Activated T-helper 1 cell treated with anti-CD3 and anti-CD28 coated beads, Interleukin-2, amount 50 U/mL, for 16 hours (primary cell): ENCODE measurements around the gene CD79A.
"Not testable (repeated sequence)": the region's sequence is repeated elsewhere in the genome, so short reads cannot be mapped to it uniquely, and the experiment has no call there.

Source experiments
- DNase-seq, 2 donors: peaks; one replicate each; pipeline ENCODE4 v3.0.0-alpha.2; 2020; ENCODE audit warnings: low read depth in 1 of 2, low spot score in 1 of 2

CD79A gene

DNA sequence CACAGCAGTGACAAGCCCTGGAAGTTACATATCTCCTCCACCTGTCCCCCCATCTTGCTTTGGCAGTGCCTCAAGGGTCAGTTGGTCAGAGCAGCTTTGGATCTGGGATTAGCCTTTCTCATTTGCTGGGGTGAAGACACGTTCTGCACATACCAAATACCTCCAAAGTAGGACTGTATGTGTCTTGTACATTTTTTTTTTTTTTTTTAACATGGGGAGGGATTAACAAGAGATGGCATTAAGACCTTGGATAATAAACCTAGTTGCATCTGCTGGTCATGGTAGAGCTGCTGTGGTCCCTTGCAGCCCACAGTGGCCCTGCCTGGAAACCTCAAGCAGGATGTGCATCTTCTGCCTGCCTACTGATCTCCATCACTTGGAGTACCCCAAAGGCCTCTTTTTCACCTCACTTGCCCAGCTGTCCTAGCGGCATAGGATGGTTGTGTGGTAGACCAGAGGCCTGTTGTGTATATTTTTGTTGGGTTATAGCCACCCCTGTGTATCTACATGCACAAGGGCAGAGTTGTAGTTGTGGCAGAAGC, 14.6 kb upstream of the CD79A start:
- no peak for DNase-seq

DNA sequence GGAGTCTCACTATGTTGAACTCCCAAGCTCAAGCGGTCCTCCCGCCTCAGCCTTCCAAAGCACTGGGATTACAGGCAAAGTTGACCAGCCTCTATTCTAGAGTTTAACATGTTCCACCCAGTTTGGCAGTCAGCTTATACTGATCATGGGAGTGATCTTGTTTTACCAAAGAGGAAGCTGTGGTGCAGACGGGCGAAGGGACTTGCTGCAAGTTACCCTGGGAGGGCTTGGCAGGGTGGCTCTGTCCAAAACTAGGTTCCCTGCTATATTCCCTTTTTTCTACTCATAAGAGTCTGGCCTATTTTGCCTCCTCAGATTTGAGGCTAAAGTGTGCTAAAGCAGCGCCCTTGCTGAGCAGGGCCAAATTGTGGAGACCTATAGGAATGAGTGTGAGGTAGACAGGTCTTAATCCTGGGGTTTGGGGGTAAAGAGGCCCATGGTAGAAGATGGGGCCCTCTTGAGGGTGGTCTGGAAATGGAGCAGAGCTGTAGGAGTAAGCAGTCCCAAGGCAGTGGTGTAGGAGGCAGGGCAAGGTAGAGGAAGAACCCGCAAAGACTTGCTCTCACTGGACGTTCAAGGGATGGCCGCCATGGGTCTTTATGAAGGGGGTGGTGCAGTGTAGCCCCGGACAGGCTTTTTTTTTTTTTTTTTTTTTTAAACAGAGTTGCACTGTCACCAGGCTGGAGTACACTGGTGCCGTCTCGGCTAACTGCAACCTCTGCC, 13.7 kb upstream of the CD79A start:
- no peak for DNase-seq

DNA sequence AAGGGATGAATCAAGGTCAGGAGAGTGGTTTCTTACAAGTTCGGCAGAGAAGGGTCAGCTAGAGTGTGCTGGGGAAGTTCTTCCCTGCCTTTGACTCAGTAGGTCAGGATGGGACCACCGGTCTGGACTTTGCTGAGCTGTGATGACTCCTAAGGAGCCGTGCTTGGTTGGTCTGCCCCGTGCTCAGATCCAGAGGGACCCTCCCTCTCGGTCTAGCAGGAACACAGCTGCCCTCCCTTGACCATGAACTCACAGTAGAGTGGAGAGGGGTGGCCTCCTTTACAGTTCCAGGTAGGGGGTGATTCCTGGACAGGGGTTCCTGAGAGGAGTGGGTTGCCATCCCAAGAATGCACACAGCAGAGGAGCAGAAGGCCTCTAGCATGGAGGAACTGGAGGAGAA, 12.7 kb upstream of the CD79A start:
- no peak for DNase-seq

DNA sequence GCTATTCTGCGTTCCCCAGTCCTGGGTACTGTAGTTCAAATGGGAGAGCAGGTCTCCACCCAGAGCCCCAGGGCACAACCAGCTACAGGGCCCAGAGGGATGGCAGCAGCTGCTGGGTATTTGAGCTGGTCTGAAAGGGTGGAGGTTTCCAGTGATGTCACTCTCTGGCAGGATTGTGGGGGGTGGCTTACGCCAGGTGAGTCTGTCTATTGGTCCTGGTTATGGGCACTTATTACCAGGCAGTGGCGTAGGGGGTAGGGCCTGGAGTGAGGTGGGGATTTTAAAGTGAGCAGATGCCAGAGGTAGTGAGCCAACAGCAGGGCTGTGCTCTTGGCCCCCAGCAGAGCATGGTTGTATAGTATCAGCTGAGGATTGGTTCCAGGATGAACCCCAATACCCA, 10.8 kb upstream of the CD79A start:
- DNase-seq: no peak

DNA sequence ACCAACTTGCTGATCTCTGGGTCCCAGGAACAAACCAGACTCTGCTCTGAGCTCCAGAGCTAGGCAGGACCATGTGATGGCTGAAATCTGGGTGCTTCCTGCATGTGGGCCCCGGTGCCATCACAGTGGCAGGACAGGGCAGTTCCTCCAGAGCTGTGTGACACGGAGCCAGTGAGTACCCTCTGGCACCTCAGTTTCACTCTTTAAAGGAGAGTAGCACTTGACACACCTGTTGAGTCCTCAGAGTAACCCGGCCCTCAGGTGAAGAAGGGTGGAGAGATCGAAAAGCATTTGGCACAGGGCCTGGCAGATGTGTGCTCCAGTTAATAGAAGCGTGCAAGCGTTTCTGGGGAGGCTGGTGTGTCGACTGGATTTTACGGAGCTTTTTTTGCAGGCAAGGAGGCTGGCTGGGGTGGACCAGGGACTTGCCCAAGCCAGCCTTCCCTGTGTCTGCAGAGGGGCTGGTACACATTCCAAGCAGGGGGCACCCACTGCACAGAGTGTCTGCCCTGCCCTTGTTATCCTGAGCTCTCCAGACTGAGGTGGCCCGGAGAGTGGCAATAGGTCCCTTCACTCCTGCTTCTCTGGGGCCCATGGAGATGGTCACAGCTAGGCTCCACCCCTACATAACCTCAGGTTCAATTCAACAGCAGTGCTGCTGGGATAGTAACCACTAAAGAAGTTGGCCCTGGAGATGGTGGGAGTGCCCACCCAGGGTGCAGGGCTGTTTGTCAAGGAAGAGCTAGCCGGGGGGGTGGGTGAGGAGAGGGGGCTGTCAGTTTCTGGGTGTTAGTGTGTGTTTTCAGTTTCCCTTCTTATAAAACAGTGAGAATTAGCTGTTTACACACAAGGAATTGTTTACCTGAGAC, 8.7 kb upstream of the CD79A start:
- no peak for DNase-seq

DNA sequence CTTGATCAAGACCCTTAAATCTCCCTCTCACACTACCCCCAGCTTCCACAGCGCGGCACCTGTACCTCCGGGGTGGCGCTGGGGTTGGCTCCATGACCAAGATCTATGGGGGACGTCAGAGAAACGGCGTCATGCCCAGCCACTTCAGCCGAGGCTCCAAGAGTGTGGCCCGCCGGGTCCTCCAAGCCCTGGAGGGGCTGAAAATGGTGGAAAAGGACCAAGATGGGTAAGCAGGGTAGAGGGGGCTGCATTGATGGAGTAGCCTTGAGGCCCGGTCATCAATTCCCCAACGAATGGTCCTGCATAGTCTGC, 8.1 kb upstream of the CD79A start:
- no peak for DNase-seq

DNA sequence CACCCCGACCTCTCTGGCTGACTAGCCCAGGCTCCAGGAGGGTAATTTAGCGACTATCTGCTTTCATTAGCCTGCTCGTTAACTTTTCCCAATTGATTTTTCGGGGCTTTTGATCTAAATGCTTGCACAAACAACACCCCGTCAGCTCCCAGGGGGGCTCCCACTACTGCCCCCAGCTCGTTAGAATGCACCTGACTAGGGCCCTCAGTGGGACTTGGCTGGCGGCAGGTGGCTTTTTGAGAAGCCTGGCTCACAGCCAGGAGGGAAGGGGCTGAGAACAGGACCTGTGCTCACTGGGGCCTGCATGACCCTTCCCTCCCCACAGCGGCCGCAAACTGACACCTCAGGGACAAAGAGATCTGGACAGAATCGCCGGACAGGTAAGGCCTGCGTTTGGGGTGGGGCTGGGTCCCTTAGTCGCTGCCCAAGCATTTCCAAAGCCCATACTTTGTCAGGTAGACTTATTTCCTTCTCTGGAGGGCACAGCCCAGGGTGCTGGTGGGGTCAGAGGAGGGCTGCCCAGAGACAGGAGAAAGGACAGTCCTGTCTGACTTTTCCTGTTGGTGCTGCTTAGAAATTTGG, 7.6 kb upstream of the CD79A start:
- DNase-seq: no peak

DNA sequence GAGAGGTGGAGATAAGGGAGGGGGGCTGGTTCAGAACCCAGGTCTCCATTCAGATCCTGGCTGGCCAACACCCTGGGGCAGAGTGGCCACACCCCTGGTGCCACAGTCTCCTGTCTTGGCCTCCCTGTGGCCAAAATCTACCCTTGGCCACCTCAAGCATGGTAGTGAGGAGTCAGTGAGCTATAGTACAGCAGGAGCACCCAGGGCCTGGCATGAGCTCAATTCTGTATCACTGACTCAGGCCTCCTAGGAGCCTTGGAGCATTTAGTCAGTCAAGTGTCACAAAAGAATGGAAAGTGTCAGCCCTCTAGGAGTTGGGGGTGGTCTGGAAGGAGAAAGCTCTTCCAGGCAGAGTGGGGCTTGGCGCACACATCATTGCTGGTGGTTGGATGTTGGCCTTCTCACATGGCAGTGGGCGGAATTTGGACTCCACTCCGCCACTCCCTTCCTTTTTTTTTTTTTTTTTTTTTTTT, 6.6 kb upstream of the CD79A start:
- no peak for DNase-seq

DNA sequence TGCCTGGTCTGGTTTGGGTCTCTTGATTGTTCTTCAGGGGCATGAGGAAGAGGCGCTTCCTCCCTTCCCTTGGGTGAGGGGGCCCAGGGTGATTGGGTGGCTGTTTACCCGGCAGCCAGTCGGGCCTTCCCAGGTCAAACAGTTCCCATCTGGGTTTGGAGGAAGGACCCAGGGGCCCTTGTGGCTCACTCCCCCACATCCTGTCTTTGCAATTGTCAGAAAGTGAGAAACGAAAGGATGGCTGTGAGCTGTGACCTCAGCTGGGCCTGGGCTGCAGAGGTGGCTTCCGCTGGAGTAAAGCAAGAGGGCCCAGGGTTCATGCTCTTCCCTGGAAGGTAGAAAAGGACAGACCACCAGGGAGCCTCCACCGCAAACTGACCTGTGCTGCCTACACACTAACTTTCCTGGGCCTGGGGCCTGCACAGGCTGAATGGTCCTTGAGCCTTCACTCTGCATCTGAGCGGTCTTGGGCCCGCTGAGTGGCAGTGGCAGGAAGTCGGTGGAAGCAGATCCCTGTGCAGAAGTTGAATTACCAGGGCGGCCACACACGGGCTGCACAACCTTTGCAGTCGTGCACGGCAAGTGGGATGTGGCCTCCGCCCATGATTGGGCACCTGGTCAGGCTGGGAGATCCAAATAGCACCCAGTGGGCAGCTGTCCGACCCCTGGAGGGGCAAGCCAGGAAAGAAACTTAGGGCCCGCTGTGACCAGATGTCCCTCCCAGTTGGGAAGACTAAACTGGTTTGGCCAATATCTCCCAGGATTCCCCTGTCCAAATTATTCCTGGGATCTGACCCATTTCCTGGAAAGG, 5.3 kb upstream of the CD79A start:
- peak; percentile 33 to 44 for DNase-seq

DNA sequence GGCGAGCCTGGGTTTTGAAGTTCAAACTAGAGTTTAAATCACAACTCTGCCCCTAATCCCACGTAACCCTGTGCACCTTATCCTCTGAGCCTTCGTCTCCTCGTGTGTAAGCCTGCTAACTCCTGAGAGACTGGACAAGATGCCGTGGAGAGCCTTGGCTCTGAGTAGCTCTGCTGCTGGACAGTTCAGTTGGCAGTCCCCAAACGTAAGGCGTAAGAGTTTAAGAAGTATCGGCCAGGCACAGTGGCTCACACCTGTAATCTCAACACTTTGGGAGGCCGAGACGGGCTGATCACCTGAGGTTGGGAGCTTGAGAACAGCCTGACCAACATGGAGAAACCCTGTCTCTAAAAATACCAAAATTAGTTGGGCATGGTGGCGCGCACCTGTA, 4.7 kb upstream of the CD79A start:
- no peak for DNase-seq

DNA sequence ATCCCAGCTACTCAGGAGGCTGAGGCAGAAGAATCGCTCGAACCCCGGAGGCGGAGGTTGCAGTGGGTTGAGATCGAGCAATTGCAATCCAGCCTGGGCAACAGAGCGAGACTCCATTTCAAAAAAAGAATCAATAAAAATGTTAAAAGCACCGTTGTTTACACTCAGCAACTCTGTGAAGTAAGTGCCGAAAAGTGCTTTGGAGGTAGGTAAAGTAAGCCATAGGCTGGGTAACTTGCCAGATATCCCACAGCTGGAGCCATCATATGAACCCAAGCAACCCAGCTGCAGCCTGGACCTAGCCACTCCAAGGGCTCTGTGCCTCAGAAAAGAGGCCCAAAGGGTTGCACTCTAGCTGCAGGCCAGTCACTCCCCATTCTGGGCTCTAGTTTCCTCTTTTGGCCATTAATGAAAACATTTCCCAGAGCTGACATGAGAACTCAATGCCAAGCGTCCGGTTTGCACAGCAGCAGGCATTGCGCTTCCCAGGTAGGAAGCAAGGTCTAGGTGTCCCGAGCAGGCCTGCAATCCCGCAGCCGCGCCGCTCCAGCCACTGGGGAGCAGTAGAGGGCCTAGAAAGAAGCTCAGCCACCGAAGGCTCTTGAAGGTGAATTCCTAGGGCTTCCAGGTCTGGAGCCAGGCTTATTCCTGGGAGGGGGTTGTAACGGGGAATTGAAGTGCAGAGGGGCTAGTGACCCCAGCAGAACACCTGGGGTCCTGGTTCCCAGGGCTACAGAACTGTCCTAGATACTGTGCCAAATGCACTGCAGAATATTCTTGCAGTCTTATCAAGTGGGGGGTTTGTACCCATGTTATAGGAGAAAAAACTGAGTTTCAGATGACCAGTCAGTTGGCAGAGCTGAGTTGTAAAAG, 4.1 kb upstream of the CD79A start:
- peak; percentile 43 to 49 for DNase-seq

DNA sequence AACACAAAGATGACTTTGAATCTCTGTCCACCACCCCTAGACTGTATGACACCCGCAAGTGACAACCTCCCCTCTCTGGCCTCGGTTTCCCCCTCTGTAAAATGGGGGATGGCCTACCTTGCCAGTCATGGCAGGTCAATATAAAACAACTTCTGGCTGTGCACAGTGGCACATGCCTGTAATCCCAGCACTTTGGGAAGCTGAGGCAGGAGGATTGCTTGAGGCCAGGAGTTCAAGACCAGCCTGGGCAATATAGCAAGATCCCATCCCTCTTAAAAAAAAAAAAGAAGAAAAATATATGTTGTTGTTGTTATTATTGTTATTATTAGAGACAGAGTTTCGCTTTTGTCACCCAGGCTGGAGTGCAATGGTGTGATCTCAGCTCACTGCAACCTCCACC, 1.1 kb upstream of the CD79A start:
- DNase-seq: not testable (repeated sequence)

DNA sequence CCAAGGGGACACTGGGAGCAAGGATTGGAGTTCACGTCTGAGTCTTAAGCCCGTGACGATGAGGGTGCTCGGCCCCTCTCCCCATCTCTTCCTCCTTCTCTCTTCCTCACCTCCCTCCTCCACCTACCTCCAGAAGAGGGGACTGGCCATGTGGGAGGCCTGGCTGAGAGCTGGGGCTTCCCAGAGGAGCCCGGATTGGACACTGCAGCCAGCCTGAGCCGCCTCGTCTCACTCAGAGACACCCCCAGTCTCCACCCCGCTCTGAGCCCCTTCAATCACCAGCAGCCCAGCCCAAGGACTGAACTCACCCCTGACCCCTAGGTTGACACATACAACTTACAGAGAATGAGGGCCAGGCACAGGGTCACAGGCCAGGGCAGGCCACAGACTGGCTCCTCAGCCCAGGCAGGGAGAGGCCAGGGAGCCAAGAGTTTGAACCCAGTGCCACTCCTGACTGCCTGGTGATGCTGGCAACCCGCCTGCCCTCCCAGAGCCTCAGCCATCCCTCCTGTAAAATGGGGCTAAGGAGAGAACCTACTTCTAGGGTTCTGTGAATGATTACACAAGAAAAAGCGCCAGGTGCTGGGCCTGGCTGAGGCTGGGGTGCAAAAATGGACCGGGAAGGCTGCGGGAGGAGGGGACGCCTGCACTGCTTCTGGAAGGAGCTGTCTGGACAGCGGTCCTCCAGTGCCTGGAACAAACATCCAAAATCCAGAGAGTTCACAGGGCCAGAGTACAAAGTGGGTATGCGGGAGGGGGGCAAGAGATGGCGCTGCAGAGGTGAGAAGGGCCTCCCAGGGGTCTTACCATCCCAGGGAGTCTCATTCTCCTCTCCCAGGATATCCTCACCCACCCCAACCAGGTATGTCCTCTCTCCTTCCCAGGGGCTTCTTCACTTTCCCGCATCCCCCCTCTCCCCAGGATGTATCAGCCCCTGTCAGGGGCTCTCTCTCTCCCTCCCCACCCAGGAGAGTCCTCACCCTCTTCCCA, 1.1 kb downstream of the CD79A start:
- no peak for DNase-seq

DNA sequence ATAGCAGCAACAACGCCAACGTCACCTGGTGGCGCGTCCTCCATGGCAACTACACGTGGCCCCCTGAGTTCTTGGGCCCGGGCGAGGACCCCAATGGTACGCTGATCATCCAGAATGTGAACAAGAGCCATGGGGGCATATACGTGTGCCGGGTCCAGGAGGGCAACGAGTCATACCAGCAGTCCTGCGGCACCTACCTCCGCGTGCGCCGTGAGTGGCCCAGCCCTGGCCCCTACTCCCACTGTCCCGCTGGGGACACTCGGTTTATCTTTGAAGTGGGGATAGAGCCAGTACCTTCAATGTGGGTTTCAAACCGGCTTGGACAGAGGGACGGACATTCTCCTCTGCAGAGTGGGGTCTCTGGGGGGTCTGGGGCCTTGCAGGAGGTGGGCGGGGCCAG, 2.0 kb downstream of the CD79A start:
- no peak for DNase-seq

DNA sequence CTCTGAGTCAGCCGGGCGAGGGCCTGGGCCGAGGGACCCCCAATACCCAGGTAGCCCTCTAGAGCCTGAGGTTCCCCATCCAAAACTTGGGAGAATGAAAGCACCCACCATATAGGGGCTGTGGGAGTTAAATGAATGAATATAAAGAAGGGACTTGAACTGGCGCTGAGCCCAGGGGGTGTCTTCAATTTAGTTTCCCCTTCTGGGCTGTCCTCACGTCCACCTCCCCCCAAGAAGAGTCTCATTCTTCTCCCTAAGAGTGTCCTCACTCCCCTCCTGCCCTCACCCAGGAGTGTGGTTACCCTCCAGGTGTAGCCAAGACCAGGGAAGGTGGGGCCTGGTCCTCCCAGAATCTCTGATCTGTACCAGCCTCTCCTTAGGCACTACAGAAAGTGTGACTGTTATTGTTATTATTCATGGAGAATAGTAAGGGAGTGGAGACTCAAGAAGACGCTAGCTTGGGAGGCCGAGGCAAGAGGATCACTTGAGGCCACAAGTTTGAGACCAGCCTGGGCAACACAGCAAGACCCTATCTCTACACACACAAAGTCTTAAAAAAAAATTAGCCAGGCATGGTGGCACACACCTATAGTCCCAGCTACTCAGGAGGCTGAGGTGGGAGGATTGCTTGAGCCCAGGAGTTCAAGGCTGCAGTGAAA, 2.7 kb downstream of the CD79A start:
- DNase-seq: no peak

DNA sequence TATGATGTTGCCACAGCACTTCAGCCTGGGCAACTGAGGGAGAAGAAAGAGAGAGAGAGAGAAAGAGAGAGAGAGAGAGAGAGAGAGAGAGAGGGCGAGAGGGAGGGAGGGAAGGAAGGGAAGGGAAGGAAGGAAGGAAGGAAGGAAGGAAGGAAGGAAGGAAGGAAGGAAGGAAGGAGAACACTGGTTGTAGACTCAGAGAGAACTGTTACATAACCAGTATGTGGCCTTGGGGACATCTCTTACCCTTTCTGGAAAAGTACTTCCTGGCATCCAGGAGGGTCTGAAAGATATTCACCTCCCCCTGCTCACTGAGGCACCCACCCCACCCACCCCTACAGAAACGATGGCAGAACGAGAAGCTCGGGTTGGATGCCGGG, 3.2 kb downstream of the CD79A start:
- DNase-seq: no peak

DNA sequence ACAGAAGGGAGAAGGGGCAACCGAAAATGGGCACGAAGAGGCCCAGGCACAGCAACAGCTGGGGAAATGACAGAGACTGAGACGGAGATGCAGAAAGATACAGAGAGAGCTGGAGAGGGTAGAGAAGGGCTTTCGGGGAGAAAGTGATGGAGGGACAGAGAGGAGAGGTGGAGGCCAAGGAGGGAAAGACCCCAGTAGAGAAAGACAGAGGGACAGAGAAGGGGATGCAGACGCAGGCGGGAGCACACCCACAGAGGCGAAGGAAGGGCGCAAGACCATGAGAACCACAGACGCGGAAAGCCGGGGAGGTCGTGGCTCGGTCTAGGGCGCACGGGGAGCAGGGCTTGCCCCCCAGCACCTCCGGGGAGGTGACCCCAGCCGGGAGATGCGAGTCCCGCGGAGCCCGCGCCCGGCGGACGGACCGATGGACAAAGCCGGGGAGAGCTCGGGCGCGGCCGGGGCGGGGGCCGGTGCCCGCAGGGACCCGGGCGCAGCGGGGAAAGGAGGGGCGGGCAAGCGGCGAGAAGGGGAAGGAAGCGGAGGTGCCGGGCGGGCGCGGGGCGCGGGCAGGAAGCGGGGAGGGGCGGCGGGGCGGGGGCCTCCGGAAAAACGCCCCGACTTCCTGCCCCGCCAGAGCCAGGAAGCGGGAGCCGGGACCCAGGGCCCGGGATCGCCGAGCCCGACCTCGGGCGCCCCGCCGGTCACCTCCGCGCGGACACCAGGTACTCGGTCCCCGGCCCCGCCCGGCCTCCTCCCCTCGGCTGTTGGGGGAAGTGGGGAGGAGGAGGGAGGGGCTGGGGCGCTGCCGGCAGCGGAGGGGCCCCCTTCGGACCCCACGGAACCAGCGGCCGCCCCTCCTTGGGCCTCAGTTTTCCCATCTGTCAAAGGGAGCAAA, 5.7 kb downstream of the CD79A start, which contains the start of gene ARHGEF1:
TSS of gene ARHGEF1 (plus strand) at position 617 of the 895 bp plus-strand sequence. CDS start 4,899 bp downstream, outside the sequence.
- peak; percentile 44 to 47 for DNase-seq
